ENCODE data around the gene CCNK.

The CCNK gene

DNA sequence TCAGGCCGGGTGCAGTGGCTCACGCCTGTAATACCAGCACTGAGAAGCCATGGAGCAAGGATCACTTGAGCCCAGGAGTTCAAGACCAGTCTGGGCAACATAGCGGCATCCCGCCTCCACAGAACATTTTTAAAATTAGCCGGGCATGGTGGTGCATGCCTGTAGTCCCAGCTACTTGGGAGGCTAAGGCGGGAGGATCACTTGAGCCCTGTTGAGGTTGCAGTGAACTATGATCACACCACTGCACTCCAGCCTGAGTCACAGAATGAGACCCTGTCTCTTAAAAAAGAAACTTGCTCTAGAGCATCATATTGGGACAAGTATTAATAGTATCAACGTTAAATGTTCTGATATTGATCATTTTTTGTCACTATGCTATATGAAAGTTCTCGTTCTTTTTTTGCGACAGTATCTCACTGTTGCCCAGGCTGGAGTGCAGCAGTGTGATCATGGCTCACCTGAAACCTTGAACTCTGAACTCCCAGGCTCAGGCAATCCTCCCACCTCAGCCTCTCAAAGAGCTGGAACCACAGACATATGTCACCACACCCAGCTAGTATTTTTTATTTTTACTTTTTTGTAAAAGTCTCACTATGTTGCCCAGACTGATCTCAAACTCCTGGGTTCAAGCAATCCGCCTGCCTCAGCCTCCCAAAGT is 75.1 kb downstream of the CCNK start:
- DNase-seq, result no peak

- no peak for DNase-seq
Observed at GRCh38 chr14:99559286-99559990, 78.2 kb downstream of the CCNK start.

GRCh38 chr14:99560403-99560802 is 79.2 kb downstream of the CCNK start:
- no peak for DNase-seq

GRCh38 chr14:99560922-99561683 is 79.9 kb downstream of the CCNK start:
- DNase-seq, result no peak

GRCh38 chr14:99561864-99562263 is 80.7 kb downstream of the CCNK start:
- DNase-seq, result no peak

Measured in GF-D8 (cell line).